Amygdala (tissue), 56 donors: ENCODE data around the gene RNF103.
"Not testable (repeated sequence)": the region's sequence is repeated elsewhere in the genome, so short reads cannot be mapped to it uniquely, and the experiment has no call there.

Experiments used
- DNase-seq, 56 donors: peaks; one replicate each; lab custom pipeline; 2025; lab: John Stamatoyannopoulos, UW

Gene RNF103

DNA sequence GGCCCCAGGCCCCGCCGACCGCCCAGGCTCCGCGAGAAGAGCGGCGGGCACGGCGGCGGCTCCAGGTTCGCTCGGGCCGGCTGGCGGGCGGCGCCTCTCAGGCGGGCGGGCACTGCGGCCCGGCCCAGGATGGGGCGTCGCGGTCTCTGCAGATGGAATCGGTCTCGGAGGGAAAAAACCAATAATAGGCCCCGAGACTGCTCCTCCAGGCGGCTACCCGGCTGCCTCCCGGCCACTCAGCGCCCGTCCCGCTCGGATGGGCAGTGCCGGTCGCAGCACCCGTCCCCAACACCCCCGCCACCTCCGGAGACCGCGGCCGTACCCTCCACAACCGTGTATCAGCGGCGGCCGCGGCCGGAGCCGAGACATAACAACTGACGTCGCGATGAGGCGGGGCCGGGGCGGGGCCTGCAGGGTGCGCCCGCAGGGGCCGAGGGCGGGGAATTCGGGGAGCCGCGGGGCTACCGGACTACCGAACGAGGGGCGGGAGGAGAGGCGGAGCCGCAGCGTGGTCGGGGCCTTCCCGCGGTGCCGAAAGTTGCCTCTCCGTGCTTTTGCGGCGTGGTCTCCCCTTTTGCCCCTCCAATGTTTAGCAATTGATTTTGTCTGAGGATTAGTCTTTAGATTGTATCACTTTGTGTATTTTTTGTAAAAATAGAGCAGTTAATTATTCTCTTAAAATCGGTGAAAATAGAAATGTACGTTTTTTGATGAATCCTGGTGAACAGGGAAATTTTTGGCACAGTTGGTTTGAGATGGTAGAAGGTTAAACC, at the start of gene RNF103:
Gene RNF103, minus strand, starts transcription at position 372 of the 773 bp plus-strand sequence. CDS start 979 bp downstream, outside the sequence.
- peak; percentile 35 to 99 (median 93) for DNase-seq

GRCh38 chr2:86673011-86673410, 49.3 kb upstream of the RNF103 start:
- DNase-seq, result no peak

- DNase-seq, result no peak
These were observed 48.4 kb upstream of the RNF103 start for GRCh38 chr2:86672027-86672545.

DNA sequence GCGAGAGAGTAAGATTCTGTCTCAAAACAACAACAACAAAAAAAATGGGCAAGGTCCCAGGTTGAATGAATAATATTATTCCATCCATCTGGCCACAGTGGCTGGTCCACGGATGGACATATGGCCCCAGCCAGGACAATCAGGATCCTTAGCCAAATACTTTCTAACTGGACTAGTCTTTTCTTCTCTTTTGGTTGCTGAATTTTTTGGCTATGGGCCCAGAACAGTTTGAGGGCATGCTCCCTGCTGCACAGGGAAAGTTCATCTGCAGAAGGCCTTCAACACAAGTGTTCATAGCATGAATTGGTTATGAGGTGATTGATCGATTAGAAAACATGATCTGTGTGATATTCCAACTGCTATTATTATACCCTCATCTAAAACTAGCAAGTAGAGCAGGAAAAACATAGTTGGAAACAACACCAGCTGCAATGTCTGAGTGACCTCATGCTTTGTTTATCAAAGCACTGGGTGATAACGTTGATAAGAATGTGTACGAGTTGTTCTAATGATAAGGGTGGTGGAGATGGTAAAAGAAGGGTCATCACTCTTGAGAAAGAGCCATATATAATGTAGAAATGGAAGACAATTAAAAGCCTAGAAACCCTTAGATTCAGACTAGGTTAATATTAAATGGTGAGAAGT, 47.8 kb upstream of the RNF103 start:
- peak in 2 of 56 donors; percentile 4 to 5 for DNase-seq

GRCh38 chr2:86669323-86669722, 45.7 kb upstream of the RNF103 start:
- DNase-seq, result not testable (repeated sequence)

DNA sequence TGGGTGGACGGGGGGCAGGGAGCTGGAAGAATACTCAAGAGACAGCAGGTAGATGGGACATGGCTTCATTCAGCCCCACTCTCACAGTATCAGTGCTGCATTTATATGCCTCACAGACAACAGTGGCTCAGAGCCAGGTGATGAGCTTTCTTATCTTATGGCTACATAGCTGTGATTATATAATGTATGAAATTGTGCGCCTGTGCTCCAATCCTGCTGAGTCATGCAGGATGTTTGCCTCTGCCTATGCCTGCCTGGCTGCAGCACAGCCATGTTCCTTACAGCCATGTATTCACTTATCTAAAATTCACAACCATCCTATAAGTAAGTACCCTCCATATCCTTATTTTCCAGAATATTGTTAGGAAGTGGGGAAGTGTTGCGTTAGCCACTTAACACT, 37.7 kb upstream of the RNF103 start:
- DNase-seq, result no peak

DNA sequence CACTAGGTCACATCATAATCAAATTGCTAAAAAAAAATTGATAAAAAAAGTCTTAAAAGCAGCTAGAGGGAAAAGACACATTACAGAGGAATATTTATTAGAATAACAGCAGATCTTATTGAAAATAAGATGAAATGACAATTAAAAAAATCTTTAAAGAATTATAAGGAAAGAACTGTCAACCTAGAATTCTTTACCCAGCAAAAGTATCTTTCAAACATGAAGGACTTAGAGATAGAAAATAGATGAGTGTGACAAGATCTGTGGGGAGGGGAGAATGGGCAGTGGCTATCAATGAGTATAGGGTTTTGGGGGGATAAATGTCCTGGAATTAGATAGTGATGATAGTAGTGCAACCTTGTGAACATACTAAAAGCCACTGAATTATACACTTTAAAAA, 26.5 kb upstream of the RNF103 start:
- DNase-seq, result no peak

DNA sequence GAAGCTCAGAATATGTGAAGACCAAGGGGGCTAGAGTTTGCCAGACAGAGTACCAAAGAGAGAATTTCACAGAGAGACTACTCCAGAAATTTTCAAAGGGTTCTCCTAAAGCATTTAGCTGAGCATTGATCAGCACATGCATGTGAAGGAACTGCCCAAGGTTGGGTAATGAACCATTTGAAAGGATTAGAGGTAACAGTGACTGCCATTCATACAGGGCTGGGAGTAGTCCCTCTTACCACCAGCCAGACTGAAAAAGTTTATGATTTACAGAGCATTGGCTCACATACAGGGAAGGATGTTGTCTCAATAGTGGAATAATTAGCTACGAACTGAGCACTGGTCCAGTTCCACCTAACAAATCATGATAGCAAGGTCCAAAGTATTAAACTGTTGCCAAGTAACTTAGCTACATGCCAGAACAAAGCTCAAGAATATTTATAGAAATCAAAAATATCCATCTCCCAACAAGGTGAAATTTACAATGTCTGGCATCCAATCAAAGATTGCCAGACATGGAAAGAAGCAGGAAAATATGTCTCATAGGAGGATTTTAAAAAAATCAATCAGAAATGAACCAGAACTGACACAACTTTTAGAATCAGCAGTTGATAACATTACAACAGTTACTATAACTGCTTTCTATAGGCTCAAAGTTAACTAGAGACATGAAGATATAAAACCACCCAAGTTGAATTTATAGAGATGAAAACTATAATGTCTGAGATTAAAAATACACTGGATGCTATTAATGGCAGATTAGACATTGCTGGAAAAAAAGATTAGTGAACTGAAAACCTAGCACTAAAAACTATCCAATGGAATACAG, 25.7 kb upstream of the RNF103 start:
- DNase-seq, result no peak

DNA sequence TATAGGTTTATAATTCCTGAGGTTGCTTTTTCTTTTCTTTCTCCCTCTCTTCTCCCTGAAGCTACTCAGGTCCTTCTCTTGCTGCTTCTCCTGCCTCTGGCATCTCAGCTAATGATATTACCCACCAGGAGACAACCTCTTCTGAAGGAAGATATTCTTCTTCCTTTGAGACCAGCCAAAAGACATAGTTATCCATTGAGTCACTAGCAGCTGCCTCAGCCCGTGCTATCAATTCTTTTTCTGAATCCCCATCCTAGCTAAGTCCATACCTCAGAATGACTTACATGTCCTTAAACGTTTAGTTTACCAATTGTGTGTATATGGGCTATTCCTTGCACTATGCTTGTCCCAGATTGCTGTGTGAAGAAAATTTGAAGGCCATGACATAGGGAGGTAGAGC, 25.0 kb upstream of the RNF103 start:
- no peak for DNase-seq

DNA sequence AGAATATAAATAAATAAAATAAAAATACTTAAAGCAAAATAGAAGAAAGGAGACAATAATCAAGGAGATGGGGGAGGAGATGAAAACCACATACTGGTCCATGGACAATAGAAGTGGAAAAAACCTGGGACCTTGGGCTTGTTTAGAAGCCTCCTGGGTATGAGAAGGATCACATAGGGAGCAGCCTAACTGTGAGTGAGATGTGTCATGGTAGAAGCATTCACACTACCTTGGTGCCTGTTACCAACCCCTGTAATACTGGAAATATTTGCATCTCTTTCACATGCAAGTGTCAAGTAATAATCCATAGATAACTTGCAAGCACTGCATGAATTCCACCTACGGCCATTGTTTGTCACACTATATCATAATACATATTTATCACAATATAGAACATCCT, 23.2 kb upstream of the RNF103 start:
- DNase-seq, result no peak

GRCh38 chr2:86646329-86646728, 22.7 kb upstream of the RNF103 start:
- no peak for DNase-seq

DNA sequence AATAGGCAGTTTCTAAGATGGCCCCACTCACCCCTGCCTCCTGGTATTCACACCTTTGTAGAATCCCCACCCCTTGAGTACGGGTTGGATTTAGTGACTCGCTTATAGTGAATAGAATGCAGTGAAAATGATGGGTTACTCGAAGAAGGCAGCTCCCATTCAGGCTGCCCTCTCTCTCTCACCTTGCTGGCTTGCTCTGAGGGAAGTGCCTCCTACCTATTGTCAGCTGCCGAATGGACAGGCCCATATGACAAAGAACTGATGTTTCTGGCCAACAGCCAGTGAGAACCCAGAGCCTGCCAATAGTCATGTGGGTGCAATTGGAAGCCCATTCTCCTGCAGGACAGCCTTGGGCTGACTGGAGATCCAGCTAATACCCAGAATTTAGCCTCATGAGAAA, 22.1 kb upstream of the RNF103 start:
- DNase-seq, result no peak

- no peak for DNase-seq
These were observed 15.0 kb upstream of the RNF103 start for GRCh38 chr2:86638712-86639111.

- no peak for DNase-seq
These were observed 13.2 kb upstream of the RNF103 start for GRCh38 chr2:86636842-86637241.

DNA sequence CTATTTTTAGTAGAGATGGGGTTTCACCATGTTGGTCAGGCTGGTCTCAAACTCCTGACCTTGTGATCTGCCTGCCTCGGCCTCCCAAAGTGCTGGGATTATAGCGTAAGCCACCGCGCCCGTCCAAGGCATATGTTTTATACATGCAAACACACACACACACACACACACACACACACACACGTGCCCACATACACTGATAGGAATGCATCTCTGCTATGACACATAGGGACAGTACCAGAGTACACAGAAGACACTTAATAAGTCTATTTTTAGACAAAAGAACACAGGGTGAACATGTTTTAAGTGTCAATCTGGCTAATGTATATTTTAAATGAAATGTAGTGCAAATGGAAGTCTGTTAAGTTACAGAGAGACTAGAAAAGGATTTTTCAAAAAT, 10.7 kb upstream of the RNF103 start:
- DNase-seq, result no peak

- peak in 34 of 56 donors; percentile 3 to 61 (median 22) for DNase-seq
These were observed 9.5 kb upstream of the RNF103 start for GRCh38 chr2:86633155-86633651.

- no peak for DNase-seq
These were observed 9.0 kb upstream of the RNF103 start for GRCh38 chr2:86632672-86633071.

DNA sequence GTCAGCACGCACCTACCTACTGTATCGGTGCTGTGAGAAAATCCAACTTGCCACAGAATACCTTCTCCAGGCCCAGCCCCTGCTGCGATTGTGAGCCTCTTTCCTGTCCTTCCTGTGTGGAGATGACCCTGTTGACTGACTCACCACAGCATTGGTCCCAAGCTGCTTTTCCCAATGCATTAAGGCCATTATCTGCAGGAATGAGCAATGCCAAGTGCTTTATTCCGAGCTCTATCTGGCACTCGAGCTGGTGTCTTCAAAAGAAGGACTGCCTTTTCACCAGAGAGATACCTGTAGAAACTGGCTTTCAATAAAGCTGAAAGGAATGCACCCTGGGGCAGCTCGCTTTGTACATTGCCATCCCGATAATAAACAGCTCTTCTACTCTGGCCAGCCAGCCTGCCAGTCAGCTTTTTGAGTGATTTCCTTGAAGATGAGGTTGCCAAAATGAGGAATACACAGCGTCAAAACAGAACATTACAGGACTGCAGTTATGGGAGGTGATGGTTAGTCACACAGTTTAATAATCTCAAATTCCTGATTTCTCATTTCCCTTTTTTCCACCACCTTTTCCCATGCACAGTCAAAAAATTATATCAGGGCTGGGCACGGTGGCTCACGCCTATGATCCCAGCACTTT, 8.3 kb upstream of the RNF103 start:
- no peak for DNase-seq

GRCh38 chr2:86628091-86628522, 4.4 kb upstream of the RNF103 start:
- DNase-seq, result no peak

DNA sequence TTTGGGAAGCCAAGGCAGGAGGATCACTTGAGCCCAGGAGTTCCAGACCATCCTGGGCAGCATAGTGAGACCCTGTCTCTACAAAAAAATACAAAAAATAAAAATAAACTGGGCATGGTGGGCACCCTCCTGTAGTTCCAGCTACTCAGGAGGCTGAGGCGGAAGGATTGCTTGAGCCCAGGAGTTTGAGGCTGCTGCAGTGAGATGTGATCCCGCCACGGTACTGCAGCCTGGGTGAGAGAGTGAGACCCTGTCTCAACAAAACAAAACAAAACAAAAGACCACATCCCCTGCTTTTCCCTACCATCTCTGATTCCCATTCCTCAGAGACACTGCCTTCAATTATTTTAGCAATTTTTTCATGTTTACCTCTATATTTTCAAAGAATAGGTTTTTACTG, 3.9 kb upstream of the RNF103 start:
- no peak for DNase-seq
